NCI-H1417 treated with DMSO at 0.1 percent for 48 hours (cell line): ENCODE results near the gene TDRD5.

Source experiments
- DNase-seq: peaks from one replicate; lab custom pipeline; 2025; lab: John Stamatoyannopoulos, UW

Gene TDRD5, protein sequence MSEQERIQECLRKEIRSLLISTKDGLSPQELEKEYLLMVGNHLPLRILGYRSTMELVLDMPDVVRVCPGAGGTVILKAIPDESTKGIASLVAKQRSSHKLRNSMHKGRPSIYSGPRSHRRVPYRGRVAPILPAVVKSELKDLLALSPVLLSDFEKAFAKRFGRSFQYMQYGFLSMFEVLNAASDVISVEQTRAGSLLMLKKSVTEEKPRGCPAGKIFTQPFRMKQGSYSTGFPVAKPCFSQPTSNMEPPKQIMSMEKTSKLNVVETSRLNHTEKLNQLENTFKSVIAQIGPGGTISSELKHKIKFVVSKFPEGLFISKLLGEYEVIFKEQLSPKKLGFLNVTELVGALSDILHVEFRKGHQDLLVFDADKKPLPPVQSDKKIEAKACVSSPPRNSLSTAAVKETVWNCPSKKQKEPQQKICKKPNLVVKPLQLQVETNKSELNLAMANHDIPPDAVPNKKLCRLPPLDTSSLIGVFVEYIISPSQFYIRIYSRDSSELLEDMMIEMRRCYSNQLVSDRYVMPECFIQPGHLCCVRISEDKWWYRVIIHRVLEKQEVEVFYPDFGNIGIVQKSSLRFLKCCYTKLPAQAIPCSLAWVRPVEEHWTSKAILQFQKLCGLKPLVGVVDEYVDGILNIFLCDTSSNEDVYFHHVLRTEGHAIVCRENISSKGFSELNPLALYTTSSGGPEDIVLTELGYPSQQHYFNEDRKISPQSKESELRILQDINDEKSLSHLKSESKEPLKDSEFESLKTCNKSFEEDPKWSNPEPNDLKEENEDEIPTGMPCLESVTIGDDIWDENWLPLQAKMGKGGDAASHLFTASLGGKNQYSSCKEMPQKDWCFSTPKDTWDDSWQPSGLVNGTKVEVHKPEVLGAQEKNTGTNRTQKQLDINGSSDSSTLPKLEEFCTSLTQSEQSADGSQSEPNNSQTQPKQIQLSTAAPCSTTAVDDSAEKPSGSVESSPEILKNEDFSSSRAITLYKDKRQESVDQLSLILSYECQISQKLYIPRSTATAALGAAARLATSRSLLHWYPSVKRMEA

DNA sequence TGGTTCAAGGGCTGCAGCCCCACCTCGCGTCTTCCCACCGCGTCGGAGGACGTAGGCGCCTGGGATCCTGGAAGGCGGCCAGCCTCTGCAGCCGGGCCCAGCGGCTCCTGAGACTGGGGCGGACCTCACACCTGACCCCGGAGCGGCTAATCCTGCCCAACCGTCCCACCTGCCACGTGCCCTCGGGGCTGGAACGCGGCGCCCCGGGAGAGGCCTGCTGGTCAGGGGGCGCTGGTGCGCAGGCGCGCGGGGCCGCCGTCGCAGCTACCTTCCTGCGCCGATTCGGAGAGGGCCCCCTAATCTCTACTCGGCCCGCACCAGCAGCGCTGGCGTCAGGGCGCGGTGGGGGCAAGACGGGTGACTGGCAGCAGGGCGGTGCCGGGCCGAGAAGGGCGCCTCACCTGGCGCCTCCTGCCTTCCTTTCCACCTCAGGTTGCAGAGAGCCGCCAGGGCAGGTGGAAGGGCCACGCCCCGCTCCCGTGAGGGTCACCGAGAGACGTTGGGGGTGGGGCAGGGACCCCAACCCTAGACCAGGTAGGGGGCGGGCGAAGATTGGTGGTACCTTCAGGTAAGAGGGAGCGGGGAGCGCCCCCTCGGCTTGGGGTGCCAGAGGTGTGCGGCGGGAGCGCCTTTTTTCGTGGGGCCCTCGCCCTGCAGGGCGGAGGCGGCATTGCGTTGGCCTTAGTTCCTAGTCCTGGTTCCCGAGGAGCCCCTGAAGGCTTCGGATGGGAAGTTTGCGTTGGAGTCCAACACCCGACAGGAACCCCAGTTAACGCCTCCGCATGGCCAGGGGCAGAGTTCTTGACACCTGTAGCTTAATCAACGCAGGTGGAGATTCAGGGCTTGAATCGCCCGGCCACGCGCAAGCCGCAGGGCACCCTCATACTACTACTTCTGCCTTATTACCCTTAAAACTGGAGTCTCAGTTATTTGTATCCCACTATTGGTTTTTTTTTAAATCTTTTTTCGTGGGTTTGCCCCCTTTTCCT, at the start of gene TDRD5:
Gene TDRD5, plus strand, starts transcription at position 241 of the 989 bp plus-strand sequence. CDS start 784 bp downstream, outside the sequence.
- no peak for DNase-seq

GRCh38 chr1:179545321-179545720, 46.3 kb upstream of the TDRD5 start:
- DNase-seq = no peak

DNA sequence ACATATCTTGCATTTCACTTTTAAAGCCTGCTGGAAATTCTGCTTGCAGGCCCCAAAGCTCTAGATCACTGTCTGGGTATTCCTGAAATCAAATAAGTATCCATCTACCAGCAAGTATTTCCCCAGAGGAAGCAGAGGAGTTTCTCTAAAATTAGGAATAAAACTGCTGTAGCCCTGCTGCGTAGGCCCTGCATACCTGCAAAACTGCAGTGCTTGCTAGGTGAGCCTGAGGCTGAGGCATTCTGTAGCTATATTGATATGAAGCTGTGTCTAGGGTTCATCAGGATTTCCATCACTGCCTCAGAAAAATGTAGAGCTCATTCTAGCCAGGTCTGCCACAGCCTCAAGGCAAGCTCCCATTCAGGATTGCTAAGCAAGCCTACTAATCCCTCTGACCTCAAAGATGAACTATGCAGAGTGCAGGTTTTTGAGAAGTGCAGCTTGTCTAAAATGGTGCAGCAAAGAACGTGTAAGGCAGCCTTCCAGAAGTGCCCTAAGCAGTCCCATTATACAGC, 44.6 kb upstream of the TDRD5 start:
- no peak for DNase-seq

GRCh38 chr1:179548666-179549367, 42.8 kb upstream of the TDRD5 start:
- DNase-seq = no peak

- DNase-seq = no peak
Measured at GRCh38 chr1:179549368-179549700, 42.3 kb upstream of the TDRD5 start.

GRCh38 chr1:179550746-179551682, 40.6 kb upstream of the TDRD5 start:
- no peak for DNase-seq

- DNase-seq = no peak
Measured at GRCh38 chr1:179554427-179554826, 37.2 kb upstream of the TDRD5 start.

DNA sequence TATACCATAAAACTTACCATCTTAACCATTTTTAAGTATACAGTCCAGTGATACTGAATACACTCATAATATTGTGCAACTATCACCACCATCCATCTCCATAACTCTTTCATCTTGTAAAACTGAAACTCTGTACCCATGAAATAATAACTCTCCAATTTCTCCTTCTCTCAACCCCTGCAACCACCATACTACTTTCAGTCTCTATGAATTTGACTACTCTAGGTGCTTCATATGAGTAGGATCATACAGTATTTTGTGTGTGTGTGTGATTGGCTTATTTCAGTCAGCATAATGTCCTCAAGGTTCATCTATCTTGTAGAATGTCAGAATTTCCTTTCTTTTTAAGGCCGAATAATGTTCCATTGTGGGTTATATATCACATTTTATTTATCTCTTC, 33.6 kb upstream of the TDRD5 start:
- no peak for DNase-seq

- DNase-seq = no peak
Measured at GRCh38 chr1:179575497-179576314, 15.9 kb upstream of the TDRD5 start, which contains the start of gene NPHS2. NPHS2 (minus strand) TSS chr1:179575948; CDS start chr1:179575864, 84 bp downstream.

DNA sequence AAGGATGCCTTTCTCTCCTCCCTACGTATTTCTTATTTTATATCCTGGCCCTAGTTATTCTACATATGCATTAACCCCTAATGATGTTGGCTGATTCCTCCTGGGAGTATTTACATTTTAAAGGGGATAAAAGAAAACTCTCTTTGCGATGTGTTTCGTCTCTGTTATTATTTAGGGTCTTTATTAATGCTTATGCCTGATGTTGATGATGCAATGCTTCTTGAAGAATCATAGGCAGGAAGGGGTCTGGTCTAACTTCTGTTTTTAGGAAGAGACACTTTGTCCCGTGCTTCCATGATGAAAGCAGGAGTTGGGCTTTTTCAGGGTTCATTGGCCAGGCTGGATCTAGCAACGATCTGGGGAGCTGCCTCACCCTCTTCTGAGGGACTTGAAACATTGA, 15.1 kb upstream of the TDRD5 start:
- no peak for DNase-seq

DNA sequence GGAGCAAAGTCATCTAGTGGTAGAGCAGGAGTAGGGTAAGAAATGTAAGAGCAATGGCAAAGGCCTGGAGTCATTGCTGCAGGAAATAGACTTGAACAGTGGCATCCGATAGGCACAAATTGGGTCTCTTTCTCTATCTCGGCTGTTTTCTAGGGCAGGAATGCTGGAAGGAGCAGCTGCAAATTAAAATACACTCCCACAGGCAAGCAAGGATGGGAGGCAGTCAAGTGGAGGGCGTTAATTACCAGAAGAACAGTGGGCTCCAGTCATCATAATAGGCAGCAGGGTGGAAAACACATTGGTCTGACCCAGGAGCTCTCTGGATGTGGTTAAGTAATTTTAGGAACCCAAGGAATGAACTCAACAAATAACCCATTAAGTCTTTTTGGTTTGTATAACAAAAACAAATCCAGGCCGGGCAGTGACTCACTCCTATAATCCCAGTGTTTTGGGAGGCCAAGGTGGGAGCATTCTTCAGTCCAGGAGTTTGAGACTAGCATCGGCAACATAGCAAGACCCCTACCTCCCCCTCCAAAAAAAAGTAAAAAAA, 7.8 kb upstream of the TDRD5 start:
- DNase-seq = no peak

- no peak for DNase-seq
Measured at GRCh38 chr1:179586107-179586823, 5.4 kb upstream of the TDRD5 start.

DNA sequence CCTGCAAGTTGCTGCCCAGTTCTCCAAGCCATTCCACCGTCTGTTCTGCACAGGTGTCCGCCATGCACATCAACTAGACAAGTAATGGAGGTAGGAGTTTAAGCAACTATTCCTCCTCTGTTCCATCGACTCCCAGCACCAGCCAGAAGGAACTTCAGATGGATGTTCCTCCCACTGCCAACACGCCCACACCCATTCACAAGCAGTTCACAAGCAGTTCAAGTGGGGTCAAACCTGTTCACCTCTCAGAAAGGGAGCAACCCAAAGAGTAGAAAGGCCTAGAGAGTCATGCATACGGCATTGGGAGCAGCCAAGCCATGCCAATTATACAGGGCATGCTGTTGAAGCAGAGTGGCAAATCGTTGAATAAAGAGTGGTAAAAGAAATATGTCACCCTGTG, 4.3 kb upstream of the TDRD5 start:
- DNase-seq = no peak

DNA sequence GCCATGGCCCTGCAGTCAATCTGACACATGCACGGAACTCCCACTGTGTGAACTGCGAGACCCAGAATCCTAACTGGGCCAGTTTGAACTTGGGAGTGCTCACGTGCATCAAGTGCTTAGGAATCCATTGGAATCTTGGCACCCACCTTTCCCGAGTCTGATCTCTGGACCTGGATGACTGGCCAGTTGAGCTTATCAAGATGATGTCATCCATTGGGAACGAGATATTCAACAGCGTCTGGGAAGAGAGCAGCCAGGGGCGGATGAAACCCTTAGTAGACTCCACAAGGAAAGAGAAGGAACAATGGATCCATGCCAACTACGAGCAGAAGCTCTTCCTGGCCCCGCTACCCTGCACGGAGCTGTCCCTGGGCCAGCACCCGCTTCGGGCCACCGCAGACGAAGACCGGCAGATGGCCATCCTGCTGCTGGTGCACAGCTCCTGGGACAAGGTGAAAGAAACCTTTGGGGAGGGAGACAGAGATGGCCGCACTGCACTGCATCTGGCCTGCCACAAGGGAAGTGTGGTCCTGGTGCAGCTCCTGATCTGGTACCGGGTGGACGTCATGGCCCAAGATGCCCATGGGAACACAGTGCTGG, 3.1 kb upstream of the TDRD5 start:
- DNase-seq = no peak

- no peak for DNase-seq
Measured at GRCh38 chr1:179589509-179589908, 2.1 kb upstream of the TDRD5 start.

DNA sequence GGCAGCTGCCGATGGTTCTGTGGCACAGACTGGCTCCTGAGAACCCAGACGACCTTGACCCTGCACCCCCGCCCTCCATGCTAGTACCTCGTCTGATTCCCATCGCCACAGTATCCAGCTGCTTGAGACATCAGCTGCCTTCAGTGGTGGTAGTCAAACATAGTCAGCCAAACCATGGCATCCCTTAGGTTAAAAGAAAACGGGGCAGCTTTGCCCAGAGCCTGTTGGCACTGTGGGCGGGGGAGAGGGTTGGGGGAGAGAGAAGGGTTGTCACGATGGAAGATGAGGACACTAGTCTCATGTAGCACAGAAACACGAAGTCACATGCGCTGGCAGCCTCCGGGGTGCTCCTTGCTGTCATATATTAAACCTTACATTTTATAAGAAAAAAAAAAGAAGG, 961 bp upstream of the TDRD5 start:
- no peak for DNase-seq

DNA sequence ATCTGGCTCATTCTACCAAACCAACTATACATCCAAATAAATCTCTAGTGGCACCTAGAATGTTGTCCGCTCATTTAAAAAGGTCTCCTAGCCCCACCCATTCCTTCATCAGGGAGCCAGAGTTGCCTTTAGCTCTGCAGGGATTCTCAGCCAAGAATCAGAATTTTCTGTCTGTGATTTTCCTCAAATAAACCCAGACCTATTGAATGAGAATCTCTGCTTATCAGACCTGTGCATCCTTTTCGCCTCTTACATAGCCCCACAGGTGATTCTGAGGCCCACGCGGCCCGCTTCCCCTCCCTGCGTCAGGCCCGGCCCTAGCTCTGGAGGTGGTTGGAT, 410 bp upstream of the TDRD5 start:
- DNase-seq = no peak
